Astrocyte (in vitro differentiated cells and primary cell): ENCODE results near the gene FAM180A. TPM values are rescaled to one million over a fixed set of nuclear protein-coding genes. Genes with fewer than 3 reads are reported as not detected.

Experiments used
- DNase-seq: peaks from one replicate; pipeline ENCODE4 v3.0.0-alpha.2; 2010; ENCODE audit warnings: low read depth
- FAIRE-seq: peaks from 2 replicates; lab custom pipeline; 2011; peaks lifted over from hg19 to GRCh38; lab: Jason Lieb, UNC
- H2AFZ ChIP-seq: 2 replicates; pipeline ENCODE4 v1.6.0; 2012; ENCODE audit warnings: low read depth, low read length, inconsistent platforms
- H3K27ac ChIP-seq: 2 replicates; pipeline ENCODE4 v1.5.1; 2011; ENCODE audit warnings: low read depth, low read length, inconsistent platforms
- H3K27me3 ChIP-seq: 2 replicates; pipeline ENCODE4 v1.6.0; 2011; ENCODE audit warnings: low read length, inconsistent platforms; ENCODE audit not compliant: insufficient read depth
- H3K36me3 ChIP-seq: 2 replicates; pipeline ENCODE4 v1.5.1; 2011; ENCODE audit warnings: low read length, inconsistent platforms; ENCODE audit not compliant: insufficient read depth
- H3K4me1 ChIP-seq: 2 replicates; pipeline ENCODE4 v1.5.1; 2011; ENCODE audit warnings: low read length, inconsistent platforms; ENCODE audit not compliant: insufficient read depth
- H3K4me2 ChIP-seq: 2 replicates; pipeline ENCODE4 v1.6.0; 2012; ENCODE audit warnings: low read length, inconsistent platforms
- H3K4me3 ChIP-seq: 2 replicates; pipeline ENCODE4 v1.5.1; 2011; ENCODE audit warnings: low read depth, mild to moderate bottlenecking, low read length, inconsistent platforms; ENCODE audit not compliant: insufficient read depth
- H3K79me2 ChIP-seq: 2 replicates; pipeline ENCODE4 v1.6.0; 2012; ENCODE audit warnings: mild to moderate bottlenecking, low read length, inconsistent platforms; ENCODE audit not compliant: insufficient read depth
- H3K9ac ChIP-seq: 2 replicates; pipeline ENCODE4 v1.6.0; 2012; ENCODE audit warnings: mild to moderate bottlenecking, low read length, inconsistent platforms
- H3K9me3 ChIP-seq: 2 replicates; pipeline ENCODE4 v1.5.1; 2012; ENCODE audit warnings: low read depth, mild to moderate bottlenecking, low read length, inconsistent platforms; ENCODE audit not compliant: insufficient read depth
- H4K20me1 ChIP-seq: 2 replicates; pipeline ENCODE4 v1.6.0; 2012; ENCODE audit warnings: low read length, inconsistent platforms; ENCODE audit not compliant: insufficient read depth
- H3K27ac Mint-ChIP-seq: one replicate; pipeline ENCODE4 v1.8.0; 2021; ENCODE audit warnings: mild to moderate bottlenecking, mixed read lengths; ENCODE audit not compliant: unreplicated experiment
- H3K27me3 Mint-ChIP-seq: one replicate; pipeline ENCODE4 v1.8.0; 2021; ENCODE audit warnings: low read depth, mixed read lengths; ENCODE audit not compliant: unreplicated experiment
- H3K36me3 Mint-ChIP-seq: one replicate; pipeline ENCODE4 v1.8.0; 2021; ENCODE audit warnings: low read depth, mixed read lengths; ENCODE audit not compliant: unreplicated experiment
- H3K4me1 Mint-ChIP-seq: one replicate; pipeline ENCODE4 v1.8.0; 2021; ENCODE audit warnings: low read depth, mixed read lengths; ENCODE audit not compliant: unreplicated experiment
- H3K4me3 Mint-ChIP-seq: one replicate; pipeline ENCODE4 v1.8.0; 2021; ENCODE audit warnings: mild to moderate bottlenecking, moderate library complexity, mixed read lengths; ENCODE audit not compliant: unreplicated experiment
- H3K9me3 Mint-ChIP-seq: one replicate; pipeline ENCODE4 v1.8.0; 2021; ENCODE audit warnings: mild to moderate bottlenecking, mixed read lengths; ENCODE audit not compliant: unreplicated experiment
- EZH2 ChIP-seq: IDR thresholded peaks from 2 replicates; pipeline ENCODE4 v1.6.1; 2012; ENCODE audit warnings: mild to moderate bottlenecking, low read length, inconsistent platforms; ENCODE audit not compliant: insufficient read depth
- total RNA-seq: library from RNA; stranded (reverse); gene quantifications from 2 replicates; pipeline ENCODE4 v1.2.1, GENCODE V29; 2021
- TF ChIP-seq, protein P1 (sequence below): IDR thresholded peaks from 2 replicates; pipeline ENCODE4 v1.5.1; 2011; ENCODE audit warnings: low read depth, mild to moderate bottlenecking, inconsistent platforms, low read length, moderate library complexity; ENCODE audit not compliant: insufficient read depth

FAM180A gene
- total RNA-seq, 1 donor from 2014 or later, result not detected

GRCh38 chr7:135743907-135744731, 4.5 kb downstream of the FAM180A start:
- Histone ChIP-seq H3K36me3 (no peaks in the 10 kb centered on the region), H3K79me2 (no peaks in the 10 kb centered on the region), H4K20me1 (no peaks in the 10 kb centered on the region), H3K9me3 (no peaks in the 10 kb centered on the region), H3K27me3 (no peaks in the 10 kb centered on the region), H3K4me3 (no peak overlapping the region), H3K9ac (peak overlapping the region; percentile 39), H3K27ac (peak overlapping the region; percentile 94), H2AFZ (peak overlapping the region; percentile 54), H3K4me2 (peak overlapping the region; percentile 74), H3K4me1 (peaks cover 31% of the 10 kb centered on the region)
- TF ChIP-seq, protein P1, sequence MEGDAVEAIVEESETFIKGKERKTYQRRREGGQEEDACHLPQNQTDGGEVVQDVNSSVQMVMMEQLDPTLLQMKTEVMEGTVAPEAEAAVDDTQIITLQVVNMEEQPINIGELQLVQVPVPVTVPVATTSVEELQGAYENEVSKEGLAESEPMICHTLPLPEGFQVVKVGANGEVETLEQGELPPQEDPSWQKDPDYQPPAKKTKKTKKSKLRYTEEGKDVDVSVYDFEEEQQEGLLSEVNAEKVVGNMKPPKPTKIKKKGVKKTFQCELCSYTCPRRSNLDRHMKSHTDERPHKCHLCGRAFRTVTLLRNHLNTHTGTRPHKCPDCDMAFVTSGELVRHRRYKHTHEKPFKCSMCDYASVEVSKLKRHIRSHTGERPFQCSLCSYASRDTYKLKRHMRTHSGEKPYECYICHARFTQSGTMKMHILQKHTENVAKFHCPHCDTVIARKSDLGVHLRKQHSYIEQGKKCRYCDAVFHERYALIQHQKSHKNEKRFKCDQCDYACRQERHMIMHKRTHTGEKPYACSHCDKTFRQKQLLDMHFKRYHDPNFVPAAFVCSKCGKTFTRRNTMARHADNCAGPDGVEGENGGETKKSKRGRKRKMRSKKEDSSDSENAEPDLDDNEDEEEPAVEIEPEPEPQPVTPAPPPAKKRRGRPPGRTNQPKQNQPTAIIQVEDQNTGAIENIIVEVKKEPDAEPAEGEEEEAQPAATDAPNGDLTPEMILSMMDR, result no peak
- TF ChIP-seq EZH2, result no peak
- Mint-ChIP-seq H3K4me1 (peaks cover 8% of the 10 kb centered on the region), H3K27ac (no peak overlapping the region), H3K4me3 (no peak overlapping the region), H3K36me3 (no peaks in the 10 kb centered on the region), H3K27me3 (peaks cover 22% of the 10 kb centered on the region), H3K9me3 (peaks cover 1% of the 10 kb centered on the region)
- DNase-seq (peak; percentile 86), FAIRE-seq (no peak)

GRCh38 chr7:135742371-135742770, 6.2 kb downstream of the FAM180A start:
- H3K27me3 Mint-ChIP-seq, result peaks cover 12% of the 10 kb centered on the region
- Histone ChIP-seq H3K27ac (no peak overlapping the region), H3K36me3 (no peaks in the 10 kb centered on the region), H4K20me1 (no peaks in the 10 kb centered on the region), H3K9me3 (no peaks in the 10 kb centered on the region), H3K4me1 (peaks cover 31% of the 10 kb centered on the region), H3K27me3 (no peaks in the 10 kb centered on the region), H3K9ac (no peak overlapping the region), H2AFZ (no peak overlapping the region), H3K4me3 (no peak overlapping the region), H3K79me2 (no peaks in the 10 kb centered on the region), H3K4me2 (no peak overlapping the region)
- no peak for TF ChIP-seq EZH2
- TF ChIP-seq, protein P1, result no peak
- no peak overlapping the region for H3K4me3 Mint-ChIP-seq
- DNase-seq (no peak), FAIRE-seq (no peak)
- H3K27ac Mint-ChIP-seq, result no peak overlapping the region
- H3K4me1 Mint-ChIP-seq, result peaks cover 8% of the 10 kb centered on the region
- no peaks in the 10 kb centered on the region for H3K36me3 Mint-ChIP-seq
- H3K9me3 Mint-ChIP-seq, result no peaks in the 10 kb centered on the region

- no peak overlapping the region for H3K27ac ChIP-seq
- DNase-seq, result no peak
- peaks cover 11% of the 10 kb centered on the region for H3K27me3 Mint-ChIP-seq
- H3K27ac Mint-ChIP-seq, result no peak overlapping the region
- TF ChIP-seq, protein P1, result no peak
- no peak for TF ChIP-seq EZH2
- no peaks in the 10 kb centered on the region for H3K9me3 Mint-ChIP-seq
- H3K27me3 ChIP-seq, result no peaks in the 10 kb centered on the region
- H2AFZ ChIP-seq, result no peak overlapping the region
- H3K36me3 ChIP-seq, result no peaks in the 10 kb centered on the region
- no peak overlapping the region for H3K4me2 ChIP-seq
- no peak overlapping the region for H3K4me3 ChIP-seq
- no peaks in the 10 kb centered on the region for H3K79me2 ChIP-seq
- H3K9ac ChIP-seq, result no peak overlapping the region
- no peaks in the 10 kb centered on the region for H4K20me1 ChIP-seq
- no peaks in the 10 kb centered on the region for H3K9me3 ChIP-seq
- FAIRE-seq, result no peak
- H3K36me3 Mint-ChIP-seq, result no peaks in the 10 kb centered on the region
- no peak overlapping the region for H3K4me3 Mint-ChIP-seq
- peaks cover 8% of the 10 kb centered on the region for H3K4me1 Mint-ChIP-seq
- peaks cover 31% of the 10 kb centered on the region for H3K4me1 ChIP-seq
Measured at GRCh38 chr7:135741905-135742304, 6.7 kb downstream of the FAM180A start.
